NOMO-1 treated with dmso at 0.1 percent for 144 hours (cell line): ENCODE measurements around the gene HIRIP3.
"Not testable (repeated sequence)": the region's sequence is repeated elsewhere in the genome, so short reads cannot be mapped to it uniquely, and the experiment has no call there.

Source experiments
- DNase-seq: peaks from one replicate; lab custom pipeline; 2025; ENCODE audit not compliant: unreplicated experiment; lab: John Stamatoyannopoulos, UW

HIRIP3 gene

GRCh38 chr16:29961479-29962343, 33.7 kb downstream of the HIRIP3 start, which contains the start of gene TMEM219:
Gene TMEM219, plus strand, starts transcription at chr16:29962079. Its CDS starts 1,065 bp downstream, at chr16:29963144.
- DNase-seq, result peak; percentile 74

- DNase-seq, result no peak
Observed at GRCh38 chr16:29961127-29961478, 34.3 kb downstream of the HIRIP3 start.

GRCh38 chr16:29959821-29960220, 35.6 kb downstream of the HIRIP3 start:
- not testable (repeated sequence) for DNase-seq

GRCh38 chr16:29959293-29959692, 36.1 kb downstream of the HIRIP3 start:
- DNase-seq, result no peak

GRCh38 chr16:29958756-29959155, 36.7 kb downstream of the HIRIP3 start:
- DNase-seq, result no peak

GRCh38 chr16:29951625-29952365, 43.6 kb downstream of the HIRIP3 start:
- no peak for DNase-seq

- DNase-seq, result no peak
Observed at GRCh38 chr16:29950806-29951461, 44.5 kb downstream of the HIRIP3 start.

- DNase-seq, result no peak
Observed at GRCh38 chr16:29947897-29948296, 47.5 kb downstream of the HIRIP3 start.

GRCh38 chr16:29943846-29944799, 51.3 kb downstream of the HIRIP3 start:
- DNase-seq, result no peak
